ENCODE results near the gene GSTM2. TPM values are rescaled to one million over a fixed set of nuclear protein-coding genes. Genes with fewer than 3 reads are reported as not detected.

Gene GSTM2
- total RNA-seq, 2 donors from 2014 or later = 18.5 to 27.5 TPM

DNA sequence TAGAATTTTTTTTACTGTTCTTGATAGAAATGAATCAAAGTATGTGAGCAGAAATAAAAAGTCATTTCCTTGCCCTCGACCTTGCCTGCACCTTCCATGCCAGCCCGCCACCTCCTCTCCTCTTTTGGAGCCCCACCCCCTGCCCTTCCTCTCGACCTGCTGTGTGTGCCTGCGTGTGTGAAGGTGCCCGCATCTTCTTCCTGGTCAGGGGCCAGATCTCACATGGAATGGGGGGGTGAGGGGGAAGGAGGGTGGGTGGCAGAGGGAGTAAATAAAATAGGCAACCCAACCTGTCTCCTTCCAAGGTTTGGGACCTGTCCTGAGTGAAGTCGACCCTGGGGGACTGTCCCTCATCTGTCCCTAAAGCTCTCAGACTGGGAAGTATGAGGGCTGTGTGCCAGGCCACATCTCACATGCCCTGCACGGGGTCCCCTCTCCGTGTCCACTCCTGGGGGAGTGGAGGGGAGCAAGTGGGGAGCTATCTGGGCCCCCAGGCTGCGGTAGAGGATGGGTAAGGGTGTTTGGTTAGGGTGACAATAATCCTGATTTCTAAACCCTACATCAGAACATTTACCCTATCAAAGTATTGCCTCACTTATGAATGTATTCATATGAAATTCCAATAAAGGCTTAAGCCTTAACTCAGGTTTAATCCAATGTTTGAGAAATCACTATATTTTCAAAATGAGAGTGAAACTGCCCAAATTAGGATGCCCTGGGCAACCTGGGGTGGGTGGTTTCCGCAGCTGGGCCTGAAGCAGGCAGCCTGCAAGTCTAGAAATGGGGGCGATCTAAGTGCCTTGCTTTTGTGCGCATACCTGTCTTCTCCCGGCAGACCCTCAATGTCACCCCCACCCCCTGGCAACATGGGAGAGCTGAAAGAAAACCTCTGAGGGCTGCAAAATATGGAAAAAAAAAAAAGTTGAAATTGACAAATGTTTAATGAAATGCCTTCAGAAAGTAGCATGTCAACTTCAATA, 32.8 kb upstream of the GSTM2 start:
- Mint-ChIP-seq H3K36me3 (ENCODE audit: low read depth) (peaks cover 16% of the 10 kb centered on the region), H3K9me3 (no peaks in the 10 kb centered on the region), H3K27ac (peak overlapping the region; percentile 36), H3K27me3 (no peaks in the 10 kb centered on the region), H3K4me3 (peak overlapping the region; percentile 30), H3K4me1 (peaks cover 14% of the 10 kb centered on the region)
- ATAC-seq (replicated peaks) = peak; percentile 65

DNA sequence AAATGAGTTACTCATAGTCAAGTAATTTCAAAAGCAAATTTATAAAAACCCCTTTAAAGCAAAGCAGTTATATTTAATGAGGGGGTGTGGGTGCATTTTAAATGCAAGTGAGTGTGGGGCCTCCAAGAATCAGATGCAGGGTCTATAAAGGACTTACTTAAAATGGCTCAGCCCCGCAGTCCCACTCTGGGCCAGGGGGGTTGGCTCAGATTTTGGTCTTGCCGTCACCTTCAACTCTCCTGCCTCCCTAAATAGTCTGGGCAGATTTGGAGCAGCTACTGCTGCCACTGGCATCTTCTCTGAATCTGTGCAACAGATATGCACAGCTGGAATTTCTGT, 32.0 kb upstream of the GSTM2 start:
- no peak overlapping the region for H3K27ac Mint-ChIP-seq
- H3K36me3 Mint-ChIP-seq (ENCODE audit: low read depth) = peaks cover 13% of the 10 kb centered on the region
- H3K4me3 Mint-ChIP-seq = no peak overlapping the region
- H3K27me3 Mint-ChIP-seq = no peaks in the 10 kb centered on the region
- ATAC-seq (replicated peaks) = no peak
- H3K4me1 Mint-ChIP-seq = peaks cover 14% of the 10 kb centered on the region
- no peaks in the 10 kb centered on the region for H3K9me3 Mint-ChIP-seq

DNA sequence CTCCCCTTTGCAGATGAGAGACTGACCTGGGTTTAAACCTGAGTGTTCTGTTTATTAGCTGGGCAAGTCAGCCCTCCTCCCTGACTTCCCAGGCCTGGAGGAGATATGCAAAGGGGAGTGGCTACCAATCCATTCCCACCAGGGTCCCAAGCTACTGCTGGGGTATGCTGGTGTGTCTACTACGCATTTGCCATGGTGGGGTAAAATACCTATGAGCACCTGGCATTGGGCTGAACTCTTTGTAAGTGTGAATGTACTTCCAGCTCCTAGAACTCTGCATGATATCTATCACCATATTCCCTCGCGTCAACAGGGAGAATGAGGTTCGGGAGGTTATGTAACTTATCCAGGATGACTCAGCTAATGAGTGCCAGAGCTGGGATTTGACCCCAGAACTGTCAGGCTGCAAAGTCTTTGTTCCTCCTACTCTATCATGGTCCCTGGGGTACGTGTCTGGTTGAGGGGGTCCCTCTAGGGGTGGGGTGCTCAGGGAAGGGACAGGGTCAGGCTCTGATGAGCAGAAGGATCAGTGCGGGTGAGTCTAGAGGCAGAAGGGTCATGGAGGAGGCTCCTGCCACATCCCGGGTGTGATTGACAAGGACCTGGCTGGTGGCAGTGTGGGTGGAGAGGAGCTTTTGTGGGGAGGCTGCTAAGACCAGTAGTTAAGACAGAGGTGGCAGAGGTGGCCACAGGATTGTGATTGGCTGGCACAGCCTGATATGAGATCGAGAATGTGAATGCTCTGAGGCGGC, 31.5 kb upstream of the GSTM2 start:
- Mint-ChIP-seq H3K9me3 (no peaks in the 10 kb centered on the region), H3K27ac (no peak overlapping the region), H3K27me3 (no peaks in the 10 kb centered on the region), H3K4me3 (no peak overlapping the region), H3K4me1 (peaks cover 14% of the 10 kb centered on the region), H3K36me3 (ENCODE audit: low read depth) (peaks cover 8% of the 10 kb centered on the region)
- no peak for ATAC-seq (replicated peaks)

DNA sequence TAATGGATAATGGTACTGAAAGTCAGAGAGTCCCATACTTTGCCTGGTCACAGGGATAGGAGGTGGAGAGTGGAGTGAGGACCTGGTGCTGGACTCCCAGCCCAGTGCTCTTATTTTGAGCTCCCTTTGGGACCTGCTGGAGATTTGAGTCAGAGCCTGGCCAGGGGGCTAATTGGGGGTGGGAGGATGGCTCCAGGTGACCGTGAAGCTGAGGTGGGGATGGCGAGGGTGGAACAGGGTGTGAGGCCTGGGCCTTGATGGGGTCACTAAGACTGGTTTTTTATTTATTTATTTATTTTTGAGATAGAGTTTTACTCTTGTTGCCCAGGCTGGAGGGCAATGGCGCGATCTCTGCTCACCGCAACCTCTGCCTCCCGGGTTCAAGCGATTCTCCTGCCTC, 30.4 kb upstream of the GSTM2 start:
- no peak for ATAC-seq (replicated peaks)
- no peak overlapping the region for H3K4me3 Mint-ChIP-seq
- peaks cover 14% of the 10 kb centered on the region for H3K4me1 Mint-ChIP-seq
- H3K9me3 Mint-ChIP-seq = no peaks in the 10 kb centered on the region
- no peaks in the 10 kb centered on the region for H3K27me3 Mint-ChIP-seq
- H3K36me3 Mint-ChIP-seq (ENCODE audit: low read depth) = no peaks in the 10 kb centered on the region
- H3K27ac Mint-ChIP-seq = no peak overlapping the region

DNA sequence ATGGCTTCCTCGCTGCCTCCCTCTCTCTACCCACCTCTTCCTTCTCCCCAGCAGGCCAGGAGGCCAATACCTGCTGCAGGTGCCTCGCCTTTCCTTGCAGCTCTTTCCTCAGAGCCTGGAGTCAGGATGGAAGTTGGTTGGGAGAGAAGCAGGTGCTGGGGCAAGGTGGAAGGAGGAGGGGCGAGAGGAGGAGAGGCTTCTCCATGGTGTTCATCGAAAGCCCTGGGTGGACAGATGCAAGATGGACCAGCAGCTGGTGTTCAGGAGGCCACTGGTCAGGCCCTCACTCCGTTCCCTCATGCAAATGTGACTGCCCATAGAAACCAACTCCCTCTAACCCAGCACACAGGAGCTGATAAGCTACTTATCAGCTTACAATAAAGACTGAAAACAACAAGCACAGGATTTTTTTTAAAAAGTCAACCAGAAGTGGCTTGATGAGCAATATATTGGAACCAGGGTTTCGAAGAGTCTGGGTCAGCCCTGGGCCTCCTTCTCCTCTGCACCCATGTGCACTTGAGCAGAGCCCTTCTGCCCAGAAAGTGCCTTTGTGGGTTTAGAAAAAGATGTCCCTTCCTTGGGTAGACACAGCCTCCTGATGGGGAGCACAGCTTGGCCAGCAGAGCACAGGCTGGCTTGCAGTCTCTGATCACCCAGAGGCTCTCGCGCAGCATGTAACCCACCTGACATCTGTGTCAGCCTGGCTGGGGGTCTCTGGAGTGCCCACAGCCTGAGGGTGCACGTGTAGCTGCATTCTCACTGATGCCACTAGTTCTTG, 28.6 kb upstream of the GSTM2 start:
- Mint-ChIP-seq H3K4me1 (peaks cover 13% of the 10 kb centered on the region), H3K27ac (no peak overlapping the region), H3K4me3 (no peak overlapping the region), H3K9me3 (no peaks in the 10 kb centered on the region), H3K36me3 (ENCODE audit: low read depth) (no peaks in the 10 kb centered on the region), H3K27me3 (no peaks in the 10 kb centered on the region)
- ATAC-seq (replicated peaks) = no peak

DNA sequence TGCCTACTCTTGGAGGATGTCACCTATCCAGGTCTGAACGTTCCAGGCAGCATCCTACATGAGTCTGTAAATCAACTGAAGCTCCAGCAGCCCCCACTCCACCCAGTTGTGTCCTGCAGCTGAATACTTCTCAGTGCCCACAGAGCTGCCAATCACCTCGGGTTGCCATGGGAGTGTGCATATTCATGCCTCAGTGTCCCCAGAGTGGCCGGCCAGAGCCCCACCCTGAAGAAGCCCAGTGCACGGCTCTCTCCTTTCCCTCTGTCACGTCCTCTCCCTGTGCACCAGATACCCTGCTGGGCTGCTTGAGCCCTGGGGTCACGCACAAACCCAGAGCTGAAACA, 28.0 kb upstream of the GSTM2 start:
- no peak for ATAC-seq (replicated peaks)
- Mint-ChIP-seq H3K27me3 (no peaks in the 10 kb centered on the region), H3K27ac (no peak overlapping the region), H3K4me3 (no peak overlapping the region), H3K36me3 (ENCODE audit: low read depth) (no peaks in the 10 kb centered on the region), H3K9me3 (no peaks in the 10 kb centered on the region), H3K4me1 (peaks cover 7% of the 10 kb centered on the region)

DNA sequence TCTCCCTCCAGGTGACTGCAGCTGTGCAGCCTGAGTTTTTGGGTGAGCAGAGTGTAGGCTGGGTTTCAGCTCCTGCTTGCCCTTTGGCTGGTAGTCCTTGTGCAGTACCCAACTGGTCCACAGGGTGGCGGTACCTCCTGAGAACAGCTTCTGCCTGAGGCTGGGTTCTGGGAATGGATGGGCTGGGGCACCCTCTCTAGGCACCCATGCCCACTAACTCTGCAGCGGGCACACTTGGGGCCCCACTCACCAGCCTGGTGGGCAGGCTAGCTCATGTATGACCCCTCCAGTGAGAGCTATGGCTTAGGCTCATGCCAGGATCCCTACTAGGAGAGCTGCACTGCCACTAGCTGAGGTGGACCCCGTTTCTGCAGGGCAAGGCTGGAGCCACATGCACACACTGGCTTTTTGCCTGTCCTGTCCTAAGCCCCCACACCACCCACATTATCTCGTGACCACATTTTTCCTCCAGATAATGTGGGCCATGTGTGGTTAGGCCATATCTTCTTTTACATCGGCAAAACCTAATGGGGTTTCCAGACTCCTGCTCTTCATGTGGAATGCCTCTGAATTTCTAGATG, 27.5 kb upstream of the GSTM2 start:
- Mint-ChIP-seq H3K27me3 (no peaks in the 10 kb centered on the region), H3K36me3 (ENCODE audit: low read depth) (no peaks in the 10 kb centered on the region), H3K4me1 (peaks cover 2% of the 10 kb centered on the region), H3K27ac (no peak overlapping the region), H3K4me3 (no peak overlapping the region), H3K9me3 (no peaks in the 10 kb centered on the region)
- ATAC-seq (replicated peaks) = peak; percentile 80

DNA sequence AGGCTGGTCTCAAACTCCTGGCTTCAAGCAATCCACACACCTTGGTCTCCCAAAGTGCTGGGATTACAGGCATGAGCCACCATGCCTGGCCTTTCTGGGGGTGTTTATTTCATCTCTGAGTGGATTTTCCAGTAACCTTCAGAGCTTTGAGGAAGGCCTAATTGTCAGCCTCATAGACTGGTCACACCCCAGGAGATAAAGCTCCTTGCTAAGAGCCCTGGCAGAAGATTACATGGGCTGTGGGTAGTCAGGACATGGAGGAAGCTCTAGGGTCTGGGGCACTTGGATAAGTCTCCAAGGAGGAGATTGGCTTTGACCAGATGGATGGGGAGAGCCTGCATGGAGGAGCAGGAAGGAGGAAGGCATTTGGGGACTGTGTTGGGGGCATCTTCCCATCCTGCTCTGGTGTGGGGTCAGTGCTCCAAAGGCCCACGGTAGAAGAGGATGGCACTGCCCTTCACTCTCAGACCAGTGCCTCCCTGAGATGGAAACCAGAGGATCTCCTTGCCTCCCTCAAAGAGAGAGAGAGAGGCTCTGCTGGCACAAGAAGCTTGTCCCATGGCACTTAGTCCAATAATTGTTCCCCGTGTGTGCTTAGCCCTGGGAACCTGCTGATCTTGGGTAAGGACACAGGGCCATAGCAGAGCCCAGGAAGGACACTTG, 26.6 kb upstream of the GSTM2 start:
- no peak overlapping the region for H3K27ac Mint-ChIP-seq
- no peaks in the 10 kb centered on the region for H3K27me3 Mint-ChIP-seq
- no peaks in the 10 kb centered on the region for H3K4me1 Mint-ChIP-seq
- no peak for ATAC-seq (replicated peaks)
- no peaks in the 10 kb centered on the region for H3K9me3 Mint-ChIP-seq
- no peaks in the 10 kb centered on the region for H3K36me3 Mint-ChIP-seq (ENCODE audit: low read depth)
- H3K4me3 Mint-ChIP-seq = no peak overlapping the region

DNA sequence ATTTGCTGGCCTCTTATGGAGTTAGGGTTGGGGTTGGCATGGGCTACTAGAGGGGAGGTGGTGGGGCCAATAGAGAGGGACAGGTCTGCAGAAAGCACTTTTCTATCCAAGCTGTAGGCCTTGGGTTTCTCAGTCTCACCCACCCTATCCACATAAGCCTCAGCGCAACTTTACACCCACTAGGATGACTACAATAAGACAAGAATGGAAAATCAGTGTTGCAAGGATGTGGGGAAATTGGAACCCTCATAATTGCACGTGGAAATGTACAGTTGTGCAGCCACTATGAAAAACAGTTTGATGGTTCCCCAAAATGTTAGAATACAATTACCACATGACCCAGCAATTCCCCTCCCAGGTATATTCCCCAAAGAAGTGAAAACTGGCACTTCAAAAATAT, 26.0 kb upstream of the GSTM2 start:
- H3K4me1 Mint-ChIP-seq = no peaks in the 10 kb centered on the region
- H3K9me3 Mint-ChIP-seq = no peaks in the 10 kb centered on the region
- no peak for ATAC-seq (replicated peaks)
- no peak overlapping the region for H3K4me3 Mint-ChIP-seq
- H3K27ac Mint-ChIP-seq = no peak overlapping the region
- H3K36me3 Mint-ChIP-seq (ENCODE audit: low read depth) = no peaks in the 10 kb centered on the region
- no peaks in the 10 kb centered on the region for H3K27me3 Mint-ChIP-seq

DNA sequence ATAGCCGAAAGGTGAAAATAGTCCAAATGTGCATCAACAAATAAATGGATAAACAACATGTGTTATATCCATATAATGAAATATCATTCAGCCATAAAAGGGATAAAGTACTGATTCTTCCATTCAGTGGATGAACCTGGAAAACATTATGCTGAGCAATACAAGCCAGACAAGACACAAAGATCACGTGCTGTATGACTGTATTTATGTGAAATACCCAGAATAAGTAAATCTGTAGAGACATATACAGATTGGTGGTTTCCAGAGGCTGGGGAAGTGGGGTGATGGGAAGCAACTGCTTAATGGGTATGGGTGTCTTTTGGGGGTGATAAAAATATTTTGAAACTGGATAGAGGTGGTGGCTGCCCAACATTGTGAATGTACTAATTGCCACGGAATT, 25.2 kb upstream of the GSTM2 start:
- H3K27me3 Mint-ChIP-seq = no peaks in the 10 kb centered on the region
- no peak for ATAC-seq (replicated peaks)
- no peaks in the 10 kb centered on the region for H3K9me3 Mint-ChIP-seq
- no peaks in the 10 kb centered on the region for H3K4me1 Mint-ChIP-seq
- H3K4me3 Mint-ChIP-seq = no peak overlapping the region
- no peak overlapping the region for H3K27ac Mint-ChIP-seq
- H3K36me3 Mint-ChIP-seq (ENCODE audit: low read depth) = no peaks in the 10 kb centered on the region

DNA sequence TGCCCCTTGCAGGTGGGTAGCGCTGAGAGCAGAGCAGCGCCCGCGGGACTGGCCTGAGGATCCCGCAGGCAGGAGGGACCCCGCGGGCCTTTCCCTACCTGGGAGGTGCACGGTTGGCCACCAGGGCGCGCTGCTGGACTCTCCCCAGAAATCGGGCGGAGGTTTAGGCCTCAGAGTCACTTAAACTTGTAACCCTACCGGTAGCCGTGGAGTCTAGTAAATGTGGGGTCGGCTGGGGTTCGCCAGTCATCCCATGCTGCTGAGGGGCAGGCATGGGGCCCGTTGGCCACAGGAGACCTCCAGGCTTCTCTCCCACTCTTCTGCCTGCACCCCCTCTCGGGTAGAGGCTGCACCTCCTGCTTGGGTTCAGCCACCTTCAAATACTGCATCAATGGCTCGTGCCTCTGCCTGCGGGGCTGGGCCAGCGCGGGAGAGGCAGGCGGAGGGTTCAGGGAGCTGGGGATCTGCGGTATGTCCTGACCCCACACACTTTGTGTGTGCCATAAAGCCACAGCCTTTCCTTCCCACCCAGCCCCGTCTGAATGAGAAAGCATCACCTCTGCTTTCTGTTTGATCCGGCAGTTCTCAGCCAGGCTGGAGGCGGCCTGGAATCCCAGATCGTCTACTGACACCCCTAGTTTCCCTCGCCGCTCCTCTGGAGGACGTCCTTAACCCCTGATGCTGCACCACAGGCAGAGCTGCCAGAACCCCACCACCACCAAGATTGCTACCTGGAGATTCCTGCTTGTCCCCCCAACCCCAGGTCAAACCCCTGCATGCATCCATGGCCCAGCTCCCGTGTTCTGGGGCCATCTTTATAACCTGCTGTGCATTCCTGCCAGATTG, 24.2 kb upstream of the GSTM2 start:
- Mint-ChIP-seq H3K36me3 (ENCODE audit: low read depth) (no peaks in the 10 kb centered on the region), H3K27ac (no peak overlapping the region), H3K9me3 (no peaks in the 10 kb centered on the region), H3K4me3 (no peak overlapping the region), H3K4me1 (no peaks in the 10 kb centered on the region), H3K27me3 (no peaks in the 10 kb centered on the region)
- peak; percentile 96 for ATAC-seq (replicated peaks)

DNA sequence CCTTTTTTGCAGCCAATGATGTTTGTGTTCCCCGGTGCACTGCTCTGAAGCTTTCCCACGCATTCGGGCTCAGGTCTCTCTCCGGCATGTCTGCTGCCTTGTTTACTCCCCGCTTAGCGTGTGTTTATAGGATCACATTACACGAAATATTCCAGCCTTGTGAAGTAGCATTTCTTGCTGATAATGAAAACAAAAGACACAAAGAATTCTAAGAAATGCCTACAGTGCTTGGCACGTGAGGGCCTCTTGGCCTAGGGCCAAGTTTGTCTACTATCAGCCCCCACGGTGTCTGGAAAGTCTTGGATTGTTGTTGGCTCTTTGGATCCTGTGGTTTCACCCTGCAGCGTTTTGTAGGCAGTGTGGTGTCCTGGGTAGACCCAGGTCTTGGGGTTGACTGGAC, 23.2 kb upstream of the GSTM2 start:
- H3K4me3 Mint-ChIP-seq = no peak overlapping the region
- ATAC-seq (replicated peaks) = no peak
- H3K27ac Mint-ChIP-seq = peak overlapping the region; percentile 12
- H3K36me3 Mint-ChIP-seq (ENCODE audit: low read depth) = no peaks in the 10 kb centered on the region
- H3K9me3 Mint-ChIP-seq = no peaks in the 10 kb centered on the region
- H3K4me1 Mint-ChIP-seq = no peaks in the 10 kb centered on the region
- no peaks in the 10 kb centered on the region for H3K27me3 Mint-ChIP-seq

DNA sequence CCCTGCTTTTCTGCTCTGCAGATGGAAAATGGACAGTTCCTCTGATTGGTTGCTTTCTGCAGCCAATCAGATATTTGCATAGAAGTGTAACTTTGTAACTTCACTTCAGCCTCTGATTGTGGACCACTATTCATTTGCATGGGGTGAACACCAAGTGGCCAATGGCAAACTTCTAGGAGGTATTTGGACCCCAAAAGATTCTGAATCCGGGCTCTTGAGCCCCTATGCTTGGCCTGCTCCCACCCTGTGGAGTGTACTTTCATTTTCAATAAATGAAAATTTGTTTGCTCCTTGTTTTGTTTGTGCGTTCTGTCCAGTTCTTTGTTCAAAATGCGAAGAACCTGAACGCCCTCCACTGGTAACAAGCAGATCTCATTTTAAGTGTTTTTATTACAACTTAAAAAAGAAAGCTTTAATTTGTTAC, 18.4 kb upstream of the GSTM2 start:
- Mint-ChIP-seq H3K36me3 (ENCODE audit: low read depth) (no peaks in the 10 kb centered on the region), H3K4me1 (no peaks in the 10 kb centered on the region), H3K9me3 (no peaks in the 10 kb centered on the region), H3K4me3 (no peak overlapping the region), H3K27me3 (peaks cover 4% of the 10 kb centered on the region), H3K27ac (no peak overlapping the region)
- ATAC-seq (replicated peaks) = no peak

Data from activated T-helper 17 cell treated with anti-CD3 and anti-CD28 coated beads, Interleukin-2, amount 50 U/mL, for 72 hours (primary cell).